GM06990 (cell line): ENCODE data around the gene CD207.

Experiments used
- DNase-seq: peaks from one replicate; pipeline ENCODE4 v3.0.0-alpha.2; 2011; ENCODE audit not compliant: insufficient read length; ENCODE audit errors: extremely low read depth
- H3K27me3 ChIP-seq: replicated peaks from 2 replicates; pipeline ENCODE4 v1.6.0; 2011; ENCODE audit warnings: low read length; ENCODE audit not compliant: control insufficient read depth, insufficient read depth
- H3K36me3 ChIP-seq: 2 replicates; pipeline ENCODE4 v1.5.1; 2011; ENCODE audit warnings: low read length; ENCODE audit not compliant: control insufficient read depth, insufficient read depth
- H3K4me3 ChIP-seq: replicated peaks from 2 replicates; pipeline ENCODE4 v1.5.1; 2011; ENCODE audit warnings: low read depth, mild to moderate bottlenecking, control low read depth, low read length
- CTCF ChIP-seq: IDR thresholded peaks from 2 replicates; pipeline ENCODE4 v1.5.1; 2011; ENCODE audit warnings: low read length, control low read depth, mild to moderate bottlenecking, inconsistent platforms; ENCODE audit not compliant: insufficient read depth, poor library complexity, severe bottlenecking

CD207 gene

GRCh38 chr2:70828914-70829824 is 6.4 kb downstream of the CD207 start:
- Histone ChIP-seq H3K36me3 (no peaks in the 10 kb centered on the region), H3K27me3 (peaks cover 2% of the 10 kb centered on the region), H3K4me3 (no peak overlapping the region)
- no peak for DNase-seq
- no peak for TF ChIP-seq CTCF

GRCh38 chr2:70828115-70828514 is 7.5 kb downstream of the CD207 start:
- H3K27me3 ChIP-seq = peaks cover 2% of the 10 kb centered on the region
- DNase-seq = no peak
- TF ChIP-seq CTCF = no peak
- H3K36me3 ChIP-seq = no peaks in the 10 kb centered on the region
- H3K4me3 ChIP-seq = no peak overlapping the region

- Histone ChIP-seq H3K36me3 (no peaks in the 10 kb centered on the region), H3K4me3 (no peak overlapping the region), H3K27me3 (peaks cover 2% of the 10 kb centered on the region)
- TF ChIP-seq CTCF = no peak
- no peak for DNase-seq
These were observed 8.2 kb downstream of the CD207 start for GRCh38 chr2:70827388-70827787.

GRCh38 chr2:70826696-70827350 is 8.8 kb downstream of the CD207 start:
- H3K4me3 ChIP-seq = no peak overlapping the region
- H3K36me3 ChIP-seq = no peaks in the 10 kb centered on the region
- H3K27me3 ChIP-seq = peaks cover 2% of the 10 kb centered on the region
- DNase-seq = no peak
- TF ChIP-seq CTCF = no peak

- DNase-seq = no peak
- Histone ChIP-seq H3K36me3 (no peaks in the 10 kb centered on the region), H3K4me3 (no peak overlapping the region), H3K27me3 (no peaks in the 10 kb centered on the region; the same call in 1 of the 2 replicates)
- no peak for TF ChIP-seq CTCF
These were observed 12.4 kb downstream of the CD207 start for GRCh38 chr2:70823249-70823648.
